Upper lobe of left lung (tissue), 6 donors: ENCODE measurements around the gene ECI1. TPM values are rescaled to one million over a fixed set of nuclear protein-coding genes. Genes with fewer than 3 reads are reported as not detected.

Source experiments
- ATAC-seq, 2 donors: fragments of 200-7000 bp; cut with Tn5 transposase; one replicate each; pipeline ENCODE4 v1.9.1; 2022; ENCODE audit warnings: mild to moderate bottlenecking in 2 of 2, moderate library complexity in 2 of 2; ENCODE audit not compliant: low FRiP score in 2 of 2
- DNase-seq, 2 donors: peaks; one replicate each; pipeline ENCODE4 v3.0.0-alpha.2; 2019 to 2020
- H3K27ac ChIP-seq, 4 donors: fragments of 200-600 bp; sonication (generic); one replicate each; pipeline ENCODE4 v1.5.1; 2016 to 2019
- H3K27me3 ChIP-seq, 4 donors: fragments of 200-600 bp; sonication (generic); one replicate each; pipeline ENCODE4 v1.5.1; 2017 to 2019
- H3K36me3 ChIP-seq, 4 donors: fragments of 200-600 bp; sonication (generic); one replicate each; pipeline ENCODE4 v1.5.1; 2016 to 2019
- H3K4me1 ChIP-seq, 4 donors: fragments of 200-600 bp; sonication (generic); one replicate each; pipeline ENCODE4 v1.5.1; 2018 to 2019
- H3K4me3 ChIP-seq, 4 donors: fragments of 200-600 bp; sonication (generic); one replicate each; pipeline ENCODE4 v1.5.1; 2017 to 2019; ENCODE audit warnings: mild to moderate bottlenecking in 2 of 4, moderate library complexity in 1 of 4
- H3K9me3 ChIP-seq, 4 donors: fragments of 200-600 bp; sonication (generic); one replicate each; pipeline ENCODE4 v1.5.1; 2018 to 2019
- EP300 ChIP-seq, 4 donors: sonication (generic); formaldehyde crosslinking; IDR thresholded peaks; one replicate each; pipeline ENCODE4 v1.5.1; 2017; ENCODE audit warnings: antibody characterized with exemption in 4 of 4, control low read depth in 2 of 4
- POLR2A ChIP-seq, 4 donors: fragments of 450-650 bp; IDR thresholded peaks; one replicate each; pipeline ENCODE4 v1.5.1; 2016 to 2017; ENCODE audit warnings: antibody characterized with exemption in 4 of 4, mild to moderate bottlenecking in 2 of 4
- POLR2AphosphoS5 ChIP-seq, 2 donors: sonication (generic); formaldehyde crosslinking; IDR thresholded peaks; one replicate each; pipeline ENCODE4 v1.5.1; 2017; ENCODE audit warnings: antibody characterized with exemption in 2 of 2
- WGBS, 2 donors: methylation state at CpG; one replicate each; pipeline ENCODE4 v1.1.5; 2017 to 2018; 5-methylcytosine and 5-hydroxymethylcytosine counted together
- total RNA-seq, 6 donors: library from RNA; depleted of rRNA in 4 of 6; stranded (reverse); fragments of >200 nt in 4 of 6; gene quantifications; one replicate each; pipeline versions ENCODE4 v1.1.0 to v1.2.1, GENCODE V29; 2016 to 2021
- TF ChIP-seq, protein P1 (sequence below), 6 experiments: fragments of 450-650 bp in 4 of 6; fragments of 200-600 bp in 2 of 6; sonication (generic) in 2 of 6; IDR thresholded peaks; one replicate each; pipeline ENCODE4 v1.5.1; 2016 to 2019; ENCODE audit warnings: antibody characterized with exemption in 6 of 6
- donor health status: DM: no; HTN: no; CAD: no; lungs with moderate emphysema.
- donor health status: DM: no; HTN: yes; CAD: no; lungs with severe emphysema.

ECI1 gene
- total RNA-seq, 6 donors from 2014 or later: 48.1 to 75.5 (median 68.2) TPM

DNA sequence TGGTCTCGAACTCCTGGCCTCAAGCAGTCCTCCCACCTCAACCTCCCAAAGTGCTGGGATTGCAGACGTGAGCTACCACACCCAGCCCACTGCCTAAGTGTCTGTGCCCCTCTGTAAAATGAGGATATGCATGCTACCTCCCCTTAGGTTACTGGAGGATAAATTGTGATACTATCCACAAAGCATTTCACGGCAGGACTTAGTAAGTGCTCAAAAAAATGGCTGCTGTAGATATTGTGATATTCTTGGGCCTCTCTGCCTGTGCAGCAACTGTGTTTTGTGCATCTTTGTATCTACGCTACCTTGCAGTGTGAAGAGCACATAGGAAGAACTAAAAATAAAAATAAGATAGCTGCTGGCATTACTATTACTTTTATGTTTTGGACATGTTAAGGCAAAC lies 53.1 kb downstream of the ECI1 start:
- H3K27ac ChIP-seq: no peak overlapping the region
- DNase-seq (no peak), ATAC-seq (no peak)
- peaks cover 0 to 28% (median 21%) of the 10 kb centered on the region in 4 donors for H3K27me3 ChIP-seq
- no peaks in the 10 kb centered on the region for H3K36me3 ChIP-seq
- TF ChIP-seq EP300 (IDR thresholded peaks at IDR 0.05) (no peak), POLR2A (IDR thresholded peaks at IDR 0.05) (no peak), POLR2AphosphoS5 (IDR thresholded peaks at IDR 0.05) (no peak)
- TF ChIP-seq, protein P1, sequence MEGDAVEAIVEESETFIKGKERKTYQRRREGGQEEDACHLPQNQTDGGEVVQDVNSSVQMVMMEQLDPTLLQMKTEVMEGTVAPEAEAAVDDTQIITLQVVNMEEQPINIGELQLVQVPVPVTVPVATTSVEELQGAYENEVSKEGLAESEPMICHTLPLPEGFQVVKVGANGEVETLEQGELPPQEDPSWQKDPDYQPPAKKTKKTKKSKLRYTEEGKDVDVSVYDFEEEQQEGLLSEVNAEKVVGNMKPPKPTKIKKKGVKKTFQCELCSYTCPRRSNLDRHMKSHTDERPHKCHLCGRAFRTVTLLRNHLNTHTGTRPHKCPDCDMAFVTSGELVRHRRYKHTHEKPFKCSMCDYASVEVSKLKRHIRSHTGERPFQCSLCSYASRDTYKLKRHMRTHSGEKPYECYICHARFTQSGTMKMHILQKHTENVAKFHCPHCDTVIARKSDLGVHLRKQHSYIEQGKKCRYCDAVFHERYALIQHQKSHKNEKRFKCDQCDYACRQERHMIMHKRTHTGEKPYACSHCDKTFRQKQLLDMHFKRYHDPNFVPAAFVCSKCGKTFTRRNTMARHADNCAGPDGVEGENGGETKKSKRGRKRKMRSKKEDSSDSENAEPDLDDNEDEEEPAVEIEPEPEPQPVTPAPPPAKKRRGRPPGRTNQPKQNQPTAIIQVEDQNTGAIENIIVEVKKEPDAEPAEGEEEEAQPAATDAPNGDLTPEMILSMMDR (IDR thresholded peaks at IDR 0.05): no peak
- H3K4me3 ChIP-seq: no peak overlapping the region
- peaks cover 11 to 20% (median 14%) of the 10 kb centered on the region in 4 donors for H3K4me1 ChIP-seq
- H3K9me3 ChIP-seq: no peaks in the 10 kb centered on the region
- 68 to 75% methylated on average over 4 of the region's 4 CpGs for WGBS, 2 donors

DNA sequence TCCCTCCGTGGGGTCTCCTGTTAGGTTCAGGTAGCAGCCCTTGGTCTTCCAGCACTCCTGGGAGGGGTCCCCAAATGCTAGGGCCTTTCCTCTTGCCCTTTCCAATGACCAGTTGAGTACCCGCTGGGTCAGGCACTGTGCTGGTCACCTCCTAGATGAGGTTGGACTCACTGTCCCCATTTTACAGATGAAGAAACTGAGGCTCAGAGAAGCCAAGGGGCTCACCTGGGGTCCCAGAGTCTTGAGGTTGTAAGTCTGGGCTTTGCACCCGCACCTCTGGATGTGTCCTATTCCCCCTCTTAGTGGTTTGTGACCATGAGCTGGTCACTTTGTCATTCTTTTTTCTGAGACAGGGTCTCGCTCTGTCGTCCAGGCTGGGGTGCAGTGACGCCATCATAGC lies 53.6 kb downstream of the ECI1 start:
- ATAC-seq: no peak
- DNase-seq: no peak
- Histone ChIP-seq H3K27ac (no peak overlapping the region), H3K9me3 (no peaks in the 10 kb centered on the region), H3K36me3 (no peaks in the 10 kb centered on the region), H3K27me3 (peaks cover 0 to 28% (median 21%) of the 10 kb centered on the region in 4 donors), H3K4me1 (peaks cover 11 to 20% (median 14%) of the 10 kb centered on the region in 4 donors), H3K4me3 (no peak overlapping the region)
- WGBS, 2 donors: 70 to 88% methylated on average over 5 to 6 of the region's 6 CpGs
- no peak for TF ChIP-seq POLR2AphosphoS5 (IDR thresholded peaks at IDR 0.05)
- no peak for TF ChIP-seq EP300 (IDR thresholded peaks at IDR 0.05)
- TF ChIP-seq, protein P1 (IDR thresholded peaks at IDR 0.05): no peak
- no peak for TF ChIP-seq POLR2A (IDR thresholded peaks at IDR 0.05)

DNA sequence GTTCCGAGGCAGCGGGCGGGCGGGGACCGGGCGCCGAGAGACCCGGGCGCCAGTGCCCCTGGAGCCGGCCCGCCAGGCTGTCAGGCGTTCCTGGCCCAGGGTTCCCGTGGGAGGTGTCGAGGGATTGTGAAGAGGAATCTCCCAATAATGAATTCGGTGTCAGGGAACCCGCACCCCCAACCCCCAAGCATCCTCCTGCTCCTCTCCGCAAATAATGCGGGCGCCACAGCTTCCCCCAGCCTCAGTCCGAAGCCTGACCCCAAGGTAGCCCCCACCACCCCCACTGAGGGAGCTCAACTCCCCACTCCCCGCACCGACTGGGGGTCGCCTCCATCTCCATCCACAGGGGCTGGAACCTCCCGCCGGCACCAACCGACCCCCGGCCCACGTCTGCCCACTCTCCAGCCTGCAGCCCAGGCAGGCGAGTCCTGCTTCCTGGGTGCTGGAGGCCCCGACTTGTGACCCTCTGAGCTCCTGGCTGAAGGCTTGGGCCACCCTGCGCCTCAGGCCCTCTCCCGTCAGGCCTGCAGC lies 54.3 kb downstream of the ECI1 start:
- no peaks in the 10 kb centered on the region for H3K36me3 ChIP-seq
- H3K27me3 ChIP-seq: peaks cover 0 to 28% (median 21%) of the 10 kb centered on the region in 4 donors
- peaks cover 11 to 20% (median 14%) of the 10 kb centered on the region in 4 donors for H3K4me1 ChIP-seq
- ATAC-seq: no peak
- DNase-seq: peak in 1 of 2 donors; percentile 74
- TF ChIP-seq POLR2A (IDR thresholded peaks at IDR 0.05): no peak
- TF ChIP-seq, protein P1 (IDR thresholded peaks at IDR 0.05): no peak
- H3K4me3 ChIP-seq: peak overlapping the region in 3 of 4 donors; percentile 28 to 41 (median 33)
- H3K9me3 ChIP-seq: no peaks in the 10 kb centered on the region
- WGBS, 2 donors: 28 to 29% methylated on average over 4 to 26 of the region's 32 CpGs
- H3K27ac ChIP-seq: no peak overlapping the region

DNA sequence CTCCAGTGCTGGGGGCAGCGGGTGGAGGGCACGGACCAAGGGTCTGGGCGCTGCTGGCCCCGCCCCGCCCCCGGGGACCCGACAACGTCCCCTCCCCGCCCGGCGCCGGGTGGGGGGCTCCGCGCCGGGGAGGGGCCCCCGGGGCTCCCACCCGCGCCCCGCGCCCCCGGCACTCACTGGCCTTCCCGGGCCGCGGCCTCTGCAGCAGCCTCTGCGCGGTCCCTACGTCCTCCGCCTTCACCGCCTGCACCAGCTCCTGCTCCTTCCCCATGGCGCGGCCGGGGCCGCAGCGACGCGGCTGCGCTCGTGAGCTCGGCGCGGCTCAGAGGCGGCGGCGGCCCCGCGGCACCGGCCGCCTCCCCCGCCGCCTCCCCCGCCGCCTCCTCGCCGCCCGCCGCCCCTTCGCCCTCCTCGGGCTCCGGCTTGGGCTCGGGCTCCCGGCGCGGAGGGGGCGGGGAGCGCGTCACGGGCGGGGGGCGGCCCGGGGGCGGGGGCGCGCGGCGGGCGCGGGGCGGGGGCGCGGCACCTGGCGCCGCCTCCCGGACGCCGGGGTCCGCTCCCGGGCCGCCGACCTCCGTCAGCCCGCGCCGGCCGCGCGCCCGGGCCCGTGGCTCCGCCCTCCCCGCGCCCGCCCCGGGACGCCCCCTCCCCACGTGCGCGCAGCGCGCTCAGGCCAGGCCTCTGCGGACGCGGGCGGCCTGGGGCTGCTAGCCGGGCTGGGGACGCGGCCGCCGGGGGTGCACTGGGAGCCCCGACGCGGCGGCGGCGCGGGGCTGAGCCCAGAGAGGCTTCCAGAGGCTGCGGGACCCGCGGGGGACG lies 55.0 kb downstream of the ECI1 start, which contains the start of gene CASKIN1:
TSS of gene CASKIN1 (minus strand) at position 444 of the 819 bp plus-strand sequence. CDS start at position 271, 173 bp downstream.
- Histone ChIP-seq H3K27ac (no peak within 1 kb of the TSS), H3K4me3 (peak within 1 kb of the TSS in 3 of 4 donors; percentile 41 to 51 (median 44)), H3K9me3 (no peaks in the 10 kb centered on the region), H3K36me3 (no peaks in the 10 kb centered on the region), H3K27me3 (peaks cover 0 to 28% (median 21%) of the 10 kb centered on the region in 4 donors), H3K4me1 (peaks cover 11 to 20% (median 14%) of the 10 kb centered on the region in 4 donors)
- TF ChIP-seq POLR2AphosphoS5 (IDR thresholded peaks at IDR 0.05) (no peak), POLR2A (IDR thresholded peaks at IDR 0.05) (no peak), EP300 (IDR thresholded peaks at IDR 0.05) (no peak)
- TF ChIP-seq, protein P1 (IDR thresholded peaks at IDR 0.05): no peak
- 0% methylated on average over 5 of the region's 129 CpGs; no CpG with 5 or more reads in 1 of the 2 donors for WGBS, 2 donors
- ATAC-seq (no peak), DNase-seq (peak in 1 of 2 donors; percentile 83)
